ENCODE measurements around the gene MXI1. TPM values are rescaled to one million over a fixed set of nuclear protein-coding genes. Genes with fewer than 3 reads are reported as not detected.

MXI1 gene
- total and polyA plus RNA-seq, 4 donors: 9.6 to 52.0 (median 14.2) TPM

DNA sequence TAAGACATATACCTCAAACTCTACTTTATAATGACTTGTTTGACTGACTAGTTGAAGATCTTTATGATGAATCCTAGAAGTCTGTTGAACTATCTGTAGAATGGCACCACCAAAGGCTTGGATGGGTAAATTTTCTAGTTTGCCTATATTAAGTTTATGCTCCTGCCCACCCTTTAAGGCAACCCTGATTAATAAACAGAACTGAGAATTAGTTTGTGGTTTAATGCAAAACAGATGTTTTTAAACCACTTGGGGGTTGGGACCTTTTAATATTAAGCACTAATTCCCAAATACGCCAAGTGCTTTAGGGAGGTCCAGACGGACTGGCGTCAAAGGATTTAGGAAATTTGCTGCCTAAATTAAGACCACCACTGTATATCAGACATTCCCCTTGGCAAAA, 76.9 kb downstream of the MXI1 start:
- no peak overlapping the region for H3K9ac ChIP-seq (ENCODE audit: low read depth in 1 of 2, low read length in 2 of 2)
- TF ChIP-seq JUND (IDR thresholded peaks at IDR 0.05) (no peak), SP1 (IDR thresholded peaks at IDR 0.05) (no peak), HNF4A (conservative IDR thresholded peaks at IDR 0.05) (no peak), NR2F2 (IDR thresholded peaks at IDR 0.05) (no peak), RAD21 (IDR thresholded peaks at IDR 0.05) (no peak)
- TF ChIP-seq, protein P1, sequence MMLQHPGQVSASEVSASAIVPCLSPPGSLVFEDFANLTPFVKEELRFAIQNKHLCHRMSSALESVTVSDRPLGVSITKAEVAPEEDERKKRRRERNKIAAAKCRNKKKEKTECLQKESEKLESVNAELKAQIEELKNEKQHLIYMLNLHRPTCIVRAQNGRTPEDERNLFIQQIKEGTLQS (IDR thresholded peaks at IDR 0.05): no peak
- TF ChIP-seq, protein P2, sequence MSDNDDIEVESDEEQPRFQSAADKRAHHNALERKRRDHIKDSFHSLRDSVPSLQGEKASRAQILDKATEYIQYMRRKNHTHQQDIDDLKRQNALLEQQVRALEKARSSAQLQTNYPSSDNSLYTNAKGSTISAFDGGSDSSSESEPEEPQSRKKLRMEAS (IDR thresholded peaks at IDR 0.05): no peak
- TF ChIP-seq, protein P3, sequence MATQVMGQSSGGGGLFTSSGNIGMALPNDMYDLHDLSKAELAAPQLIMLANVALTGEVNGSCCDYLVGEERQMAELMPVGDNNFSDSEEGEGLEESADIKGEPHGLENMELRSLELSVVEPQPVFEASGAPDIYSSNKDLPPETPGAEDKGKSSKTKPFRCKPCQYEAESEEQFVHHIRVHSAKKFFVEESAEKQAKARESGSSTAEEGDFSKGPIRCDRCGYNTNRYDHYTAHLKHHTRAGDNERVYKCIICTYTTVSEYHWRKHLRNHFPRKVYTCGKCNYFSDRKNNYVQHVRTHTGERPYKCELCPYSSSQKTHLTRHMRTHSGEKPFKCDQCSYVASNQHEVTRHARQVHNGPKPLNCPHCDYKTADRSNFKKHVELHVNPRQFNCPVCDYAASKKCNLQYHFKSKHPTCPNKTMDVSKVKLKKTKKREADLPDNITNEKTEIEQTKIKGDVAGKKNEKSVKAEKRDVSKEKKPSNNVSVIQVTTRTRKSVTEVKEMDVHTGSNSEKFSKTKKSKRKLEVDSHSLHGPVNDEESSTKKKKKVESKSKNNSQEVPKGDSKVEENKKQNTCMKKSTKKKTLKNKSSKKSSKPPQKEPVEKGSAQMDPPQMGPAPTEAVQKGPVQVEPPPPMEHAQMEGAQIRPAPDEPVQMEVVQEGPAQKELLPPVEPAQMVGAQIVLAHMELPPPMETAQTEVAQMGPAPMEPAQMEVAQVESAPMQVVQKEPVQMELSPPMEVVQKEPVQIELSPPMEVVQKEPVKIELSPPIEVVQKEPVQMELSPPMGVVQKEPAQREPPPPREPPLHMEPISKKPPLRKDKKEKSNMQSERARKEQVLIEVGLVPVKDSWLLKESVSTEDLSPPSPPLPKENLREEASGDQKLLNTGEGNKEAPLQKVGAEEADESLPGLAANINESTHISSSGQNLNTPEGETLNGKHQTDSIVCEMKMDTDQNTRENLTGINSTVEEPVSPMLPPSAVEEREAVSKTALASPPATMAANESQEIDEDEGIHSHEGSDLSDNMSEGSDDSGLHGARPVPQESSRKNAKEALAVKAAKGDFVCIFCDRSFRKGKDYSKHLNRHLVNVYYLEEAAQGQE (IDR thresholded peaks at IDR 0.05): no peak
- 97% methylated on average over 3 of the region's 3 CpGs for WGBS
- no peaks in the 10 kb centered on the region for H3K9me3 ChIP-seq (ENCODE audit: control insufficient read depth in 4 of 4, low read length in 3 of 4)
- H3K27ac ChIP-seq (ENCODE audit: low read depth in 1 of 2, low read length in 2 of 2): no peak overlapping the region
- H3K27me3 ChIP-seq (ENCODE audit: control insufficient read depth in 4 of 4, insufficient read depth in 4 of 4, low read length in 3 of 4): no peaks in the 10 kb centered on the region
- no peak for DNase-seq (ENCODE audit: low spot score)
- H3K36me3 ChIP-seq (ENCODE audit: control insufficient read depth in 4 of 4, insufficient read depth in 3 of 4, low read depth in 1 of 4, low read length in 3 of 4): peaks cover 6 to 21% (median 14%) of the 10 kb centered on the region in 4 donors
- H3K4me3 ChIP-seq (ENCODE audit: low read depth in 1 of 3, low read length in 3 of 3): no peak overlapping the region
- H3K4me1 ChIP-seq (ENCODE audit: control insufficient read depth in 4 of 4, insufficient read depth in 4 of 4, low read length in 3 of 4): peaks cover 0 to 2% (median 0%) of the 10 kb centered on the region in 4 donors

GRCh38 chr10:110285501-110285900, 78.1 kb downstream of the MXI1 start:
- WGBS: over 99% methylated on average over 2 of the region's 2 CpGs
- Histone ChIP-seq H3K36me3 (ENCODE audit: control insufficient read depth in 4 of 4, insufficient read depth in 3 of 4, low read depth in 1 of 4, low read length in 3 of 4) (peaks cover 6 to 26% (median 17%) of the 10 kb centered on the region in 4 donors), H3K4me3 (ENCODE audit: low read depth in 1 of 3, low read length in 3 of 3) (no peak overlapping the region), H3K27me3 (ENCODE audit: control insufficient read depth in 4 of 4, insufficient read depth in 4 of 4, low read length in 3 of 4) (no peaks in the 10 kb centered on the region), H3K9me3 (ENCODE audit: control insufficient read depth in 4 of 4, low read length in 3 of 4) (no peaks in the 10 kb centered on the region), H3K4me1 (ENCODE audit: control insufficient read depth in 4 of 4, insufficient read depth in 4 of 4, low read length in 3 of 4) (no peaks in the 10 kb centered on the region), H3K27ac (ENCODE audit: low read depth in 1 of 2, low read length in 2 of 2) (no peak overlapping the region), H3K9ac (ENCODE audit: low read depth in 1 of 2, low read length in 2 of 2) (no peak overlapping the region)
- no peak for TF ChIP-seq SP1 (IDR thresholded peaks at IDR 0.05)
- no peak for TF ChIP-seq FOXA2 (IDR thresholded peaks at IDR 0.05)
- TF ChIP-seq RAD21 (IDR thresholded peaks at IDR 0.05): no peak
- no peak for TF ChIP-seq CTCF (IDR thresholded peaks at IDR 0.05; ENCODE audit: low read depth, low read length, missing input control)
- TF ChIP-seq, protein P1 (IDR thresholded peaks at IDR 0.05): no peak
- TF ChIP-seq NR2F2 (IDR thresholded peaks at IDR 0.05): no peak
- TF ChIP-seq YY1 (IDR thresholded peaks at IDR 0.05): no peak
- no peak for TF ChIP-seq HNF4A (conservative IDR thresholded peaks at IDR 0.05)
- no peak for TF ChIP-seq TAF1 (conservative IDR thresholded peaks at IDR 0.05)
- TF ChIP-seq, protein P2 (IDR thresholded peaks at IDR 0.05): no peak
- no peak for TF ChIP-seq FOXA1 (IDR thresholded peaks at IDR 0.05)
- DNase-seq (ENCODE audit: low spot score): no peak
